ENCODE results near the gene AQP3. TPM values are rescaled to one million over a fixed set of nuclear protein-coding genes. Genes with fewer than 3 reads are reported as not detected.

Gene AQP3
- total RNA-seq, 2 experiments from 2014 or later = 16.0 to 30.6 TPM

GRCh38 chr9:33440204-33440603 is 7.2 kb downstream of the AQP3 start:
- Histone ChIP-seq H4K20me1 (ENCODE audit: insufficient read depth, low read length) (no peaks in the 10 kb centered on the region), H2AFZ (ENCODE audit: low read length) (no peak overlapping the region), H3K36me3 (ENCODE audit: insufficient read depth, low read length) (no peaks in the 10 kb centered on the region), H3K27ac (ENCODE audit: low read depth, low read length, poor library complexity, severe bottlenecking) (no peak overlapping the region), H3K4me2 (ENCODE audit: low read length) (no peak overlapping the region), H3K9me2 (ENCODE audit: insufficient read depth, low read length) (no peaks in the 10 kb centered on the region), H3K4me3 (ENCODE audit: low read depth, low read length, poor library complexity, severe bottlenecking) (no peak overlapping the region), H3K9me3 (ENCODE audit: low read length) (no peaks in the 10 kb centered on the region), H3K79me2 (ENCODE audit: insufficient read depth, low read depth, low read length) (no peaks in the 10 kb centered on the region), H3K4me1 (ENCODE audit: insufficient read depth, low read length, poor library complexity, severe bottlenecking) (peaks cover 4% of the 10 kb centered on the region)
- intact Hi-C loops (cut with micrococcal nuclease; ENCODE audit: unreplicated experiment) = no loop called here
- no TSS peak for BruUV-seq (replicated peaks)
- TF ChIP-seq EZH2phosphoT487 (IDR thresholded peaks at IDR 0.05; ENCODE audit: borderline replicate concordance, low read depth, low read length) (no peak), CTCF (conservative IDR thresholded peaks at IDR 0.05; ENCODE audit: low read length) (no peak)
- DNase-seq (ENCODE audit: low spot score) = no peak
- CTCF ChIA-PET (ENCODE audit: unreplicated experiment) = interaction anchor here (0.7 kb wide), 1 partner anchor 24 kb away, joined by 3 read pairs; no protein-coding TSS in a partner anchor
- POLR2A ChIA-PET = interaction anchor here (0.7 to 1.0 kb wide), 2 partner anchors 16 to 34 kb away, joined by 3 to 6 read pairs; partner anchors contain the start of gene NOL6

DNA sequence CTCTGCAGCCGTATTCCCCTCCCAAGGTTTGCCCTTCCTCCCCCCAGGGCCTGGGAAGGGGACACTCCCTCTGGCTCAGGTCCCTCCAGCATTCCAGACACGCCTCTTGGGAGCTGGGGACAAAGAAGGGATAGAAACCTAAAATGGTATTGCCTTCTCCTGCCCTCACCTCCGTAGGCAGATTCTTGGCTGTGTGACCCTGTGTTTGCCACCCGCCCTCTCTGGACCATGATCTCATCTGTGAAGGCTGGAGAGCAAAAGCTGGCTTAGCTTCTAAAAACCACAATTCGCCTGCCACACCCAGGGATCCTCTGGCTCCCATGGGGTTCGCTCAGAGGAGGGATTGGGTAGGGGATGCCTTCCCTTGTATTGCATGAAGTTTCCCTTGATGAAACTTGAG is 7.7 kb downstream of the AQP3 start:
- intact Hi-C loops (cut with micrococcal nuclease; ENCODE audit: unreplicated experiment) = no loop called here
- H3K9me2 ChIP-seq (ENCODE audit: insufficient read depth, low read length) = no peaks in the 10 kb centered on the region
- no TSS peak for BruUV-seq (replicated peaks)
- H3K36me3 ChIP-seq (ENCODE audit: insufficient read depth, low read length) = no peaks in the 10 kb centered on the region
- no peak for DNase-seq (ENCODE audit: low spot score)
- peaks cover 4% of the 10 kb centered on the region for H3K4me1 ChIP-seq (ENCODE audit: insufficient read depth, low read length, poor library complexity, severe bottlenecking)
- no peaks in the 10 kb centered on the region for H4K20me1 ChIP-seq (ENCODE audit: insufficient read depth, low read length)
- no peak overlapping the region for H3K4me2 ChIP-seq (ENCODE audit: low read length)
- no peak overlapping the region for H2AFZ ChIP-seq (ENCODE audit: low read length)
- ChIA-PET CTCF (ENCODE audit: unreplicated experiment) (interaction anchor here (0.7 kb wide), 1 partner anchor 24 kb away, joined by 3 read pairs; no protein-coding TSS in a partner anchor), POLR2A (interaction anchor here (0.6 to 1.0 kb wide), 3 partner anchors 16 to 34 kb away, joined by 3 to 6 read pairs (median 3); partner anchors contain the start of gene NOL6)
- TF ChIP-seq CTCF (conservative IDR thresholded peaks at IDR 0.05; ENCODE audit: low read length) = no peak
- no peak for TF ChIP-seq EZH2phosphoT487 (IDR thresholded peaks at IDR 0.05; ENCODE audit: borderline replicate concordance, low read depth, low read length)
- no peaks in the 10 kb centered on the region for H3K79me2 ChIP-seq (ENCODE audit: insufficient read depth, low read depth, low read length)
- no peaks in the 10 kb centered on the region for H3K9me3 ChIP-seq (ENCODE audit: low read length)
- H3K27ac ChIP-seq (ENCODE audit: low read depth, low read length, poor library complexity, severe bottlenecking) = no peak overlapping the region
- H3K4me3 ChIP-seq (ENCODE audit: low read depth, low read length, poor library complexity, severe bottlenecking) = no peak overlapping the region

GRCh38 chr9:33438926-33439680 is 8.3 kb downstream of the AQP3 start:
- DNase-seq (ENCODE audit: low spot score) = no peak
- H3K36me3 ChIP-seq (ENCODE audit: insufficient read depth, low read length) = no peaks in the 10 kb centered on the region
- no peaks in the 10 kb centered on the region for H4K20me1 ChIP-seq (ENCODE audit: insufficient read depth, low read length)
- H3K4me1 ChIP-seq (ENCODE audit: insufficient read depth, low read length, poor library complexity, severe bottlenecking) = peaks cover 4% of the 10 kb centered on the region
- ChIA-PET POLR2A (interaction anchor here (0.6 to 1.8 kb wide), 4 partner anchors 8 to 435 kb away, joined by 3 to 9 read pairs (median 4); partner anchors contain the start of gene AQP3), CTCF (ENCODE audit: unreplicated experiment) (interaction anchor here (1.4 to 1.9 kb wide), 2 partner anchors 8 to 14 kb away, joined by 6 to 13 read pairs; partner anchors contain the start of gene AQP3)
- no peaks in the 10 kb centered on the region for H3K79me2 ChIP-seq (ENCODE audit: insufficient read depth, low read depth, low read length)
- no peaks in the 10 kb centered on the region for H3K9me2 ChIP-seq (ENCODE audit: insufficient read depth, low read length)
- no peaks in the 10 kb centered on the region for H3K9me3 ChIP-seq (ENCODE audit: low read length)
- no peak for TF ChIP-seq EZH2phosphoT487 (IDR thresholded peaks at IDR 0.05; ENCODE audit: borderline replicate concordance, low read depth, low read length)
- TF ChIP-seq CTCF (conservative IDR thresholded peaks at IDR 0.05; ENCODE audit: low read length) = no peak
- H3K27ac ChIP-seq (ENCODE audit: low read depth, low read length, poor library complexity, severe bottlenecking) = no peak overlapping the region
- no peak overlapping the region for H2AFZ ChIP-seq (ENCODE audit: low read length)
- no peak overlapping the region for H3K4me2 ChIP-seq (ENCODE audit: low read length)
- BruUV-seq (replicated peaks) = no TSS peak
- intact Hi-C loops (cut with micrococcal nuclease; ENCODE audit: unreplicated experiment) = no loop called here
- no peak overlapping the region for H3K4me3 ChIP-seq (ENCODE audit: low read depth, low read length, poor library complexity, severe bottlenecking)

Data from OCI-LY7 (cell line).